SK-N-MC (cell line): Measurements from ENCODE around the gene ZNF335.

ENCODE experiments used
- EZH2 ChIP-seq: fragments of 200-600 bp; sonication (generic); IDR thresholded peaks from one replicate; pipeline ENCODE4 v1.6.1; 2017; ENCODE audit warnings: antibody characterized with exemption
- POLR2AphosphoS5 ChIP-seq: IDR thresholded peaks from 2 replicates; pipeline ENCODE4 v1.6.1; 2012; ENCODE audit warnings: mild to moderate bottlenecking, low read depth, low read length, borderline replicate concordance

GRCh38 chr20:45970646-45971424, 1.2 kb downstream of the ZNF335 start:
- no peak for TF ChIP-seq EZH2
- TF ChIP-seq POLR2AphosphoS5 = no peak
